ENCODE measurements around the gene CPNE2. TPM values are rescaled to one million over a fixed set of nuclear protein-coding genes. Genes with fewer than 3 reads are reported as not detected.
"Not testable (repeated sequence)": the region's sequence is repeated elsewhere in the genome, so short reads cannot be mapped to it uniquely, and the experiment has no call there.

The CPNE2 gene
- polyA plus RNA-seq, 3 donors from 2014 or later, result 2.4 to 10.8 (median 5.8) TPM

DNA sequence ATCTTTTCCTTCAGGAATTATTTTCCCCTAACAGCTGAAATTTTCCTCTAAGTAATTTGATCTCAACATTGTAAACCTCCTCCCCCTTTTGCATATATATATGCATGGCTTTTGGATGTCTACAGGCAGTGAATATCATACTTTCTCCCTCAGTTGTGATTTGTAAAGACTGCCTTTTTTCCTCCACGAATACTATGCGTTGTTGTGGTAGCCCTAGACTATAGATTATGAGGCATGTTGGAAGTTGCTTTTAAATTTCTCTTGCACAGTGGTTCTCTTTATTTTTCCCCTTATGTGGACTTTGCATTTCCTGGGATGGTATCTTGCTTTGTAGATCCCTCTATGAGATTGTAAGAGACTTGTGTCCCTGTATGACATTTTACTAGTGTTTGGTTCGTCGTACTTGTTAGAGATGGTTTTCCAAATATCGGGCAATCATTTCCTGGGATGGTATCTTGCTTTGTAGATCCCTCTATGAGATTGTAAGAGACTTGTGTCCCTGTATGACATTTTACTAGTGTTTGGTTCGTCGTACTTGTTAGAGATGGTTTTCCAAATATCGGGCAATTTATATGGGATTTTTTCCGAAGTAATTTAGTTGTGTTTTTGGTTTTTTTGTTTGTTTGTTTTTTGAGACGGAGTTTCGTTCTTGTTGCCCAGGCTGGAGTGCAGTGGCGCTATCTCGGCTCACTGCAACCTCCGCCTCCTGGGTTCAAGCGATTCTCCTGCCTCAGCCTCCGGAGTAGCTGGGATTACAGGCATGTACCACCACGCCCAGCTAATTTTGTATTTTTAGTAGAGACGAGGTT, 95.7 kb downstream of the CPNE2 start:
- H3K9me3 Mint-ChIP-seq, DNase-seq, H3K36me3 Mint-ChIP-seq: not testable (repeated sequence)
- Mint-ChIP-seq H3K4me1 (peaks cover 47 to 58% of the 10 kb centered on the region in 2 donors), H3K27me3 (ENCODE audit: low read depth in 3 of 3) (peaks cover 4 to 15% (median 13%) of the 10 kb centered on the region in 3 donors), H3K4me3 (peak overlapping the region; percentile 61 to 100 (median 99)), H3K27ac (peak overlapping the region; percentile 8 to 97 (median 76))

DNA sequence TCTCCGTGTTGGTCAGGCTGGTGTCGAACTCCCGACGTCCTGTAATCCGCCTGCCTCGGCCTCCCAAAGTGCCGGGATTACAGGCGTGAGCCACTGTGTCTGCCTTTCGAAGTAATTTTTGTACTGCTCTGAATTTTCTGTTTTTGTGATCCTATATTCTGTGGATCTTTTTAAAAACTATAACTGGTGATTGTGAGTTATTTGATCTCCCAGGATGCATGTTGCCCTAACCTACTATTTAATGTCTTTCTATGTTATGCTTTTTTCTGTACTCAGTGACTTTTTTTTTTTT, 96.3 kb downstream of the CPNE2 start:
- H3K27me3 Mint-ChIP-seq (ENCODE audit: low read depth in 3 of 3), result peaks cover 4 to 15% (median 13%) of the 10 kb centered on the region in 3 donors
- DNase-seq, result no peak
- peak overlapping the region in 4 of 5 donors; percentile 13 to 53 (median 47) for H3K4me3 Mint-ChIP-seq
- H3K4me1 Mint-ChIP-seq, result peaks cover 47 to 58% of the 10 kb centered on the region in 2 donors
- no peaks in the 10 kb centered on the region for H3K36me3 Mint-ChIP-seq
- H3K9me3 Mint-ChIP-seq, result no peaks in the 10 kb centered on the region
- peak overlapping the region in 2 of 6 donors; percentile 17 to 40 for H3K27ac Mint-ChIP-seq

DNA sequence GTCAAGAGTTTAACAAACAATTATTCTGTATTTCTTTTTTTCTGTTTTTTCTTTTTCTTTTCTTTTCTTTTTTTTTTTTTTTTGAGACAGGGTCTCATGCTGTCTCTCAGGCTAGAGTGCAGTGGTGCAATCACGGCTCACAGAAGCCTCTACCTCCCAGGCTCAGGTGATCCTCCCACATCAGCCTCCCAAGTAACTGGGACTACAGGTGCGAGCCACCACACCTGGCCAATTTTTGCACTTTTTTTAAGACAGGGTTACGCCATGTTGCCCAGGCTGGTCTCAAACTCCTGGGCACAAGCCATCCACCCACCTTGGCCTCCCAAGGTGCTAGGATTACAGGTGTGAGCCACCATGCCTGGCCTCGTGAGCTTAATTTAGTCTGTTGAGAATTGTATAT, 97.1 kb downstream of the CPNE2 start:
- H3K36me3 Mint-ChIP-seq, H3K9me3 Mint-ChIP-seq, DNase-seq, H3K4me3 Mint-ChIP-seq: not testable (repeated sequence)
- Mint-ChIP-seq H3K4me1 (peaks cover 38 to 57% of the 10 kb centered on the region in 2 donors), H3K27me3 (ENCODE audit: low read depth in 3 of 3) (peaks cover 4 to 15% (median 13%) of the 10 kb centered on the region in 3 donors), H3K27ac (peak overlapping the region in 1 of 6 donors; percentile 46)

DNA sequence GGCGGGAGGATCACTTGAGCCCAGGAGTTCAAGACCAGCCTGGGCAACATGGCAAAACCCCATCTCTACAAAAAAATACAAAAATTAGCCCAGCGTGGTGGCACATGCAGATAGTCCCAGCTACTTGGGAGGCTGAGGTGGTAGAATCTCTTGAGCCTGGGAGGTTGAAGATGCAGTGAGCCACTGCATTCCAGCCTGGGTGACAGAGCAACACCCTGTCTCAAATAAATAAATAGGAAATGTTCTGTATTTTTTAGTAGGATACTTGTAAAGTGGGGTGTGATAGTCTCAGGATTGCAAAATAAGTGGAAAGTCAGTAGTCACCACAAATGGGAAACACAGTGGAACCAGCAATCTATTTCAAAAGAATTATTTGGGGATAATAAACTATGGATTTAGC, 97.8 kb downstream of the CPNE2 start:
- Mint-ChIP-seq H3K27ac (peak overlapping the region in 1 of 6 donors; percentile 46), H3K4me1 (peaks cover 32 to 53% of the 10 kb centered on the region in 2 donors), H3K9me3 (no peaks in the 10 kb centered on the region), H3K36me3 (no peaks in the 10 kb centered on the region), H3K4me3 (no peak overlapping the region), H3K27me3 (ENCODE audit: low read depth in 3 of 3) (peaks cover 4 to 15% (median 13%) of the 10 kb centered on the region in 3 donors)
- no peak for DNase-seq

DNA sequence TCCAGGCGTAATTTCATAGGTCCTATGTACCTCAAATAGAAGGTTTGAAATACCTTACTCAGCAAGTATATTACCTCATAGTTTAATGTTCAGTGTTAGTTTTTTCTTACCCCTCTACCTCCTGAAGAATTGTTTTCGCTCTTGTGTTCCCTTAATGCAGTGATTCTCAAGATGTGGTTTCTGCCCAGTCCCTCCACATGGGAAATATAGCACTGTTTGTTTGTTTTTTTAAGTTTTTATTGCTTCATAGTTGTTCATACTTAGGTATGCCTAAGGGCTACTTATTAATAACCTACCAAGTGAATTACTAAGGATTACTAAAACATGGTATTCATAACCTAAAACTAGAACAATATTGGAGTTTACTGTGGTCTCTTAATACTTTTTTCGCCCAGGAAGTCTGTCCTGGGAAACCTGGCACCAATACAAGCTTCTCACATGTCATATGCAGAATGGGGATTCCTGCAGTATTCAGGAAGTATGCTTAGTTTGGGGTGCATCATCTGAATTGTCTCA, 98.7 kb downstream of the CPNE2 start:
- H3K9me3 Mint-ChIP-seq, result no peaks in the 10 kb centered on the region
- H3K27me3 Mint-ChIP-seq (ENCODE audit: low read depth in 3 of 3), result peaks cover under 1 to 6% (median 5%) of the 10 kb centered on the region in 3 donors
- DNase-seq, result no peak
- H3K27ac Mint-ChIP-seq, result no peak overlapping the region
- H3K4me3 Mint-ChIP-seq, result no peak overlapping the region
- peaks cover 23 to 46% of the 10 kb centered on the region in 2 donors for H3K4me1 Mint-ChIP-seq
- no peaks in the 10 kb centered on the region for H3K36me3 Mint-ChIP-seq

DNA sequence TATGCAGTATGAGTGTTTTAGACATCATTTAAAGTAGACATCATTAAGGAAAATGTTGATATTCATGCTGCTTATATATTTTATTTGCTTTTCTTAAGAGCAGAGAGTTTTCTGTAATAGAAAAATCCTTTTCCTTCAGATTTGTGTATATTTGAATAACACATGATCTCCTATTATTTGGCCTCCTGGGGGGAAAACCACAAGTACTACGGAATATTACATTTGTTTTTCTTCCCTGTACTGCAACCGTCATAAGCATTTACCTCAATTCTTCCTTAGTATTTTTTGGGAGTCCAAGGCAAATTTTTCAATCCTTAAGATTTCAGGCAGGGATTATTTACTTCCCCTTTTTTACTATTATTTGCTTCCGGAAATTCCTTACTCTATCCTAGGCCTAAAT, 99.8 kb downstream of the CPNE2 start:
- Mint-ChIP-seq H3K4me1 (peaks cover 15 to 47% of the 10 kb centered on the region in 2 donors), H3K9me3 (no peaks in the 10 kb centered on the region)

DNA sequence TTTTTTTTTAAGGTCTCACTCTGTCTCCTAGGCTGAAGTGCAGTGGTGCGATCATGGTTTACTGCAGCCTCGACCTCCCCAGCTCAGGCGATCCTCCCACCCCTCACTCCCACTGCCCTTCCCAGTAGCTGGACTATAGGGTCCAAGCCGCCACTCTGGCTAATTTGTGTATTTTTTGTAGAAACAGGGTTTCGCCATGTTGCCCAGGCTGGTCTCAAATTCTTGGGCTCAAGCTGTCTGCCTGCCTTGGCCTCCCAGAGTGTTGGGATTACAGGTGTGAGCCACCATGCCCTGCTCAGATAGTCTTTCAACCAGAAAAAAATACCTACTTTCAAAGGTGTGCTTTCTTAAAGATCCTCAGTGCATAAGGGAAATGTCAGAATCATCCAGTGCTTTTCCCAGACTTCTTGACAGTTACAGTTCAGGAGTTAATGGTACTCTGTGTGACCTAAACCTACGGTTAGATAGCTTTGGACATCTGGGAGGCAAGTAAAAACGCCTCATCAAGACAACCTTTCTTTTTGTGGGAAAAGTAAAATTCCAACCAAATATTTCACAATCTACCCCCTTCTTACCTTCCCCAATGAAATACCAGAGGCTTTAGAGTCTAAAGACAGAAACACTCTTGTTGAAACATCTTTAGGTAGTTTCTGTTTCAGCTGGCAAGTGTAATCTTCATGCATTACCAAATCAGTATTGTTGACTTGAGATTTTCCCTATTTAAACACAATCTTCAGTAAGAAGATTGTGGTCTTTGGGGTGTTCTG, 100.5 kb downstream of the CPNE2 start:
- DNase-seq, result no peak
- Mint-ChIP-seq H3K9me3 (no peaks in the 10 kb centered on the region), H3K36me3 (no peaks in the 10 kb centered on the region), H3K4me3 (no peak overlapping the region), H3K27ac (no peak overlapping the region), H3K4me1 (peaks cover 8 to 41% of the 10 kb centered on the region in 2 donors), H3K27me3 (ENCODE audit: low read depth in 3 of 3) (peaks cover 0 to 2% (median 0%) of the 10 kb centered on the region in 3 donors)

More for the DNA sequence above, 99.8 kb downstream of the CPNE2 start:
- Mint-ChIP-seq H3K27ac (no peak overlapping the region), H3K4me3 (no peak overlapping the region), H3K27me3 (ENCODE audit: low read depth in 3 of 3) (peaks cover 0 to 2% (median 0%) of the 10 kb centered on the region in 3 donors), H3K36me3 (no peaks in the 10 kb centered on the region)
- no peak for DNase-seq

DNA sequence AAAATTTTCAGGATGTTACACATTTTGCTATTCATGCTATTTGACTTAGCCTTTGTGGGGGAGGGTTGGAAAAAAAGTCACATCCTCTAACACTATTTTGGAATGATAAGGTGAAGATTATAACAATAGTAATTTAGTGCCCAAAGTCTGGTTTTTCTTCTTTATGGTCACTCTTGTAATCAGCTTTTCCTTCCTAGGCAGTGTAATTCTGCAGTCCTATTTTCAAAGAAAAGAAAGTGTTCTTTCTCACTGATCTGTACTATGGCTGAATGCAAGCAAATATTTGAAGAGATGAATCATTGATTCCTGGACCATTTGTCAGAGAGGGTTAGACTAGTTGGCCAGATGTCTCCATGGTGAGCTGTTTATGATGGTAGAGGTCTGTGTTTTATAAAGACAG, 102.1 kb downstream of the CPNE2 start:
- H3K9me3 Mint-ChIP-seq, result no peaks in the 10 kb centered on the region
- no peak for DNase-seq
- peaks cover 0 to 2% (median 0%) of the 10 kb centered on the region in 3 donors for H3K27me3 Mint-ChIP-seq (ENCODE audit: low read depth in 3 of 3)
- no peak overlapping the region for H3K27ac Mint-ChIP-seq
- peaks cover 2 to 39% of the 10 kb centered on the region in 2 donors for H3K4me1 Mint-ChIP-seq
- no peak overlapping the region for H3K4me3 Mint-ChIP-seq
- H3K36me3 Mint-ChIP-seq, result no peaks in the 10 kb centered on the region

DNA sequence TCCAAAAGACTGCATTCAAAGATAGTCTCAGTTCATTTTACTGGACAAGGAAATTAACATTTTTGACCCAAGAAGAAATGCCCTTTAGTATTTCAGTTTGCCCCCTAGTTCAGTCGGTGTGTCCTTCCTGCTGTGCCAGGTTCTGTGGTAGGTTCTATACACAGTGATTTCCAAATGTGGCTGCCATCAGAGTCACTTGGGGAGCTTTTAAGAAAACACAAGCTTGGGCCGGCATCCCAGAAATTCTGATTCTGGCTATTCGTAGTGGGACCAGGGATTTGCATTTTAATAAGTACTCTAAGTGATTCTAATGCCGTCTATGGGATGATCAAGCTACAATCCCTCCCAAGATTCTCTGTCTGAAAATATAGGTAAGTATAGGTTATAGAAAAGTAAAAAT, 103.9 kb downstream of the CPNE2 start:
- no peak for DNase-seq
- Mint-ChIP-seq H3K4me1 (peaks cover 0 to 39% of the 10 kb centered on the region in 2 donors), H3K4me3 (no peak overlapping the region), H3K9me3 (no peaks in the 10 kb centered on the region), H3K36me3 (no peaks in the 10 kb centered on the region), H3K27ac (no peak overlapping the region), H3K27me3 (ENCODE audit: low read depth in 3 of 3) (peaks cover 0 to 2% (median 0%) of the 10 kb centered on the region in 3 donors)

DNA sequence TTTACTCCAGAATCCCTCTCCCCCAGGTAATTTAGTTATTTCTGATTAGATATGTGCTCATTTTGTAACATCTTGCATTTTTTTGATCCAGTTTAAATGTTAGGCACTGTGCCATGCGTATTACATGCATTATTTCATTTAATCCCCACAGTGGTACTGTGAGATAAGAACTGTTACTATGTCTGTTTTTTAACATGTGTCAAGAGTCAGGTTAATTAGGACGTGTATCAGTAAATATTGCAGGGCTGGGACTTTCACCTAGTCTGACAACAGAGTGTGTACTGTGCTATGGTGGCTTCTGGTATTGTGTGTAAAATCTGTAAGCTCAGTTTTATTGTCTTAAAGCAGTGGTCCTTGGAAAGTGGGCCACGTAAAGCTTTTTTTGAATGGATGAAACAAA, 104.4 kb downstream of the CPNE2 start:
- H3K9me3 Mint-ChIP-seq, result no peaks in the 10 kb centered on the region

More for the DNA sequence above, 104.4 kb downstream of the CPNE2 start:
- Mint-ChIP-seq H3K4me3 (no peak overlapping the region), H3K27ac (no peak overlapping the region), H3K36me3 (no peaks in the 10 kb centered on the region), H3K4me1 (peaks cover 0 to 39% of the 10 kb centered on the region in 2 donors), H3K27me3 (ENCODE audit: low read depth in 3 of 3) (peaks cover 0 to 2% (median 0%) of the 10 kb centered on the region in 3 donors)
- DNase-seq, result no peak

Other genes starting within 250 kb of the CPNE2 start
- gene SLC12A3, start 227.4 kb upstream of the CPNE2 start, polyA plus RNA-seq, result under 1 TPM in 1 of 3 donors, not detected in 2; 0.51 TPM
- 100 to 1,000 TPM in 2 of 3 donors, 10 to 100 TPM in 1; 89.0 to 157 (median 120) TPM for gene HERPUD1, start 160.4 kb upstream of the CPNE2 start, polyA plus RNA-seq
- gene CETP, start 130.6 kb upstream of the CPNE2 start, polyA plus RNA-seq, result under 1 TPM in 1 of 3 donors, not detected in 2; 0.22 TPM
- 100 to 1,000 TPM in 1 of 3 donors, 10 to 100 TPM in 2; 18.2 to 151 (median 32.8) TPM for gene NLRC5, start 103.0 kb upstream of the CPNE2 start, polyA plus RNA-seq
- 10 to 100 TPM; 79.0 to 91.7 (median 88.9) TPM for gene PSME3IP1, start 93.5 kb downstream of the CPNE2 start, polyA plus RNA-seq
- 10 to 100 TPM; 22.5 to 31.8 (median 24.7) TPM for gene RSPRY1, start 93.7 kb downstream of the CPNE2 start, polyA plus RNA-seq
- 100 to 1,000 TPM; 130 to 221 (median 136) TPM for gene ARL2BP, start 152.7 kb downstream of the CPNE2 start, polyA plus RNA-seq
- under 1 TPM; 0.21 to 0.57 (median 0.33) TPM for gene PLLP, start 192.1 kb downstream of the CPNE2 start, polyA plus RNA-seq